Effector memory CD4-positive, alpha-beta T cell (primary cell): Measurements from ENCODE around the gene CACNA1C.

Experiments used
- DNase-seq, 3 donors: peaks; one replicate each; pipeline ENCODE4 v3.0.0-alpha.2; 2020
- H3K27ac ChIP-seq: 2 replicates; pipeline ENCODE4 v1.7.0; 2013; ENCODE audit warnings: mild to moderate bottlenecking, low read length, moderate library complexity; ENCODE audit not compliant: insufficient read depth, poor library complexity, severe bottlenecking
- H3K27me3 ChIP-seq: replicated peaks from 2 replicates; pipeline ENCODE4 v1.7.0; 2013; ENCODE audit warnings: mild to moderate bottlenecking, low read length; ENCODE audit not compliant: insufficient read depth, control insufficient read depth, poor library complexity, severe bottlenecking
- H3K36me3 ChIP-seq: 2 replicates; pipeline ENCODE4 v1.7.0; 2013; ENCODE audit warnings: mild to moderate bottlenecking, low read length, moderate library complexity; ENCODE audit not compliant: control insufficient read depth, insufficient read depth
- H3K4me1 ChIP-seq: 2 replicates; pipeline ENCODE4 v1.7.0; 2013; ENCODE audit warnings: low read length, mild to moderate bottlenecking; ENCODE audit not compliant: control insufficient read depth, insufficient read depth, poor library complexity, severe bottlenecking
- H3K4me3 ChIP-seq: 2 replicates; pipeline ENCODE4 v1.7.0; 2013; ENCODE audit warnings: low read length, low read depth, mild to moderate bottlenecking; ENCODE audit not compliant: insufficient read depth, poor library complexity, severe bottlenecking
- H3K9me3 ChIP-seq: 2 replicates; pipeline ENCODE4 v1.7.0; 2013; ENCODE audit warnings: mild to moderate bottlenecking, low read length, moderate library complexity; ENCODE audit not compliant: control insufficient read depth

Gene CACNA1C

GRCh38 chr12:2453761-2454090 lies 400.9 kb downstream of the CACNA1C start:
- Histone ChIP-seq H3K36me3 (no peaks in the 10 kb centered on the region), H3K27ac (no peak overlapping the region), H3K4me1 (no peaks in the 10 kb centered on the region), H3K4me3 (no peak overlapping the region), H3K9me3 (no peaks in the 10 kb centered on the region), H3K27me3 (peaks cover 3% of the 10 kb centered on the region)
- no peak for DNase-seq

- Histone ChIP-seq H3K27me3 (no peaks in the 10 kb centered on the region), H3K9me3 (no peaks in the 10 kb centered on the region), H3K4me3 (no peak overlapping the region), H3K36me3 (no peaks in the 10 kb centered on the region), H3K4me1 (no peaks in the 10 kb centered on the region), H3K27ac (no peak overlapping the region)
- DNase-seq: no peak
Measured at GRCh38 chr12:2454601-2455177, 401.9 kb downstream of the CACNA1C start.

GRCh38 chr12:2455410-2455809 lies 402.6 kb downstream of the CACNA1C start:
- Histone ChIP-seq H3K4me3 (no peak overlapping the region), H3K9me3 (no peaks in the 10 kb centered on the region), H3K27ac (no peak overlapping the region), H3K27me3 (no peaks in the 10 kb centered on the region), H3K4me1 (no peaks in the 10 kb centered on the region), H3K36me3 (no peaks in the 10 kb centered on the region)
- DNase-seq: no peak

- Histone ChIP-seq H3K9me3 (no peaks in the 10 kb centered on the region), H3K36me3 (no peaks in the 10 kb centered on the region)
- no peak for DNase-seq
Measured at GRCh38 chr12:2456122-2456812, 403.5 kb downstream of the CACNA1C start.

GRCh38 chr12:2456813-2457186 lies 404.0 kb downstream of the CACNA1C start:
- DNase-seq: no peak
- no peak overlapping the region for H3K27ac ChIP-seq
- H3K36me3 ChIP-seq: no peaks in the 10 kb centered on the region
- H3K4me1 ChIP-seq: no peaks in the 10 kb centered on the region
- H3K4me3 ChIP-seq: no peak overlapping the region
- no peaks in the 10 kb centered on the region for H3K9me3 ChIP-seq
- H3K27me3 ChIP-seq: no peaks in the 10 kb centered on the region

More at GRCh38 chr12:2456122-2456812, 403.5 kb downstream of the CACNA1C start:
- H3K27ac ChIP-seq: no peak overlapping the region
- H3K4me3 ChIP-seq: no peak overlapping the region
- H3K4me1 ChIP-seq: no peaks in the 10 kb centered on the region
- H3K27me3 ChIP-seq: no peaks in the 10 kb centered on the region

- no peak for DNase-seq
- Histone ChIP-seq H3K9me3 (no peaks in the 10 kb centered on the region), H3K27me3 (no peaks in the 10 kb centered on the region), H3K4me1 (no peaks in the 10 kb centered on the region), H3K27ac (no peak overlapping the region), H3K36me3 (no peaks in the 10 kb centered on the region), H3K4me3 (no peak overlapping the region)
Measured at GRCh38 chr12:2457215-2457932, 404.6 kb downstream of the CACNA1C start.

- Histone ChIP-seq H3K4me1 (no peaks in the 10 kb centered on the region), H3K36me3 (no peaks in the 10 kb centered on the region), H3K27ac (no peak overlapping the region), H3K4me3 (no peak overlapping the region), H3K9me3 (no peaks in the 10 kb centered on the region), H3K27me3 (no peaks in the 10 kb centered on the region)
- no peak for DNase-seq
Measured at GRCh38 chr12:2457933-2458414, 405.2 kb downstream of the CACNA1C start.

GRCh38 chr12:2460051-2460670 lies 407.4 kb downstream of the CACNA1C start:
- no peaks in the 10 kb centered on the region for H3K4me1 ChIP-seq
- no peaks in the 10 kb centered on the region for H3K27me3 ChIP-seq
- H3K9me3 ChIP-seq: no peaks in the 10 kb centered on the region
- no peaks in the 10 kb centered on the region for H3K36me3 ChIP-seq
- no peak for DNase-seq
- no peak overlapping the region for H3K27ac ChIP-seq
- H3K4me3 ChIP-seq: no peak overlapping the region

GRCh38 chr12:2461046-2461445 lies 408.3 kb downstream of the CACNA1C start:
- no peaks in the 10 kb centered on the region for H3K9me3 ChIP-seq
- H3K4me1 ChIP-seq: no peaks in the 10 kb centered on the region
- no peaks in the 10 kb centered on the region for H3K27me3 ChIP-seq
- no peak overlapping the region for H3K4me3 ChIP-seq
- no peaks in the 10 kb centered on the region for H3K36me3 ChIP-seq
- no peak overlapping the region for H3K27ac ChIP-seq
- no peak for DNase-seq

GRCh38 chr12:2461645-2462044 lies 408.9 kb downstream of the CACNA1C start:
- Histone ChIP-seq H3K9me3 (no peaks in the 10 kb centered on the region), H3K27me3 (no peaks in the 10 kb centered on the region), H3K36me3 (no peaks in the 10 kb centered on the region), H3K4me1 (no peaks in the 10 kb centered on the region), H3K4me3 (no peak overlapping the region), H3K27ac (no peak overlapping the region)
- DNase-seq: no peak
